MM.1S (cell line): ENCODE data around the gene PAEP.
"Not testable (repeated sequence)": the region's sequence is repeated elsewhere in the genome, so short reads cannot be mapped to it uniquely, and the experiment has no call there.

Experiments used
- CTCF ChIP-seq: fragments of 300-600 bp; sonication (generic); IDR thresholded peaks from 2 replicates; pipeline ENCODE4 v1.5.1; 2016; ENCODE audit warnings: antibody characterized with exemption, low read length, mixed read lengths
- EZH2 ChIP-seq: fragments of 300-600 bp; sonication (generic); optimal IDR thresholded peaks from 2 replicates; pipeline ENCODE3; 2017; ENCODE audit warnings: low read depth, mild to moderate bottlenecking, antibody characterized with exemption, low read length, mixed read lengths
- EZH2phosphoT487 ChIP-seq: fragments of 300-600 bp; sonication (generic); IDR thresholded peaks from 2 replicates; pipeline ENCODE4 v1.6.1; 2018; ENCODE audit warnings: antibody characterized with exemption, low read length

DNA sequence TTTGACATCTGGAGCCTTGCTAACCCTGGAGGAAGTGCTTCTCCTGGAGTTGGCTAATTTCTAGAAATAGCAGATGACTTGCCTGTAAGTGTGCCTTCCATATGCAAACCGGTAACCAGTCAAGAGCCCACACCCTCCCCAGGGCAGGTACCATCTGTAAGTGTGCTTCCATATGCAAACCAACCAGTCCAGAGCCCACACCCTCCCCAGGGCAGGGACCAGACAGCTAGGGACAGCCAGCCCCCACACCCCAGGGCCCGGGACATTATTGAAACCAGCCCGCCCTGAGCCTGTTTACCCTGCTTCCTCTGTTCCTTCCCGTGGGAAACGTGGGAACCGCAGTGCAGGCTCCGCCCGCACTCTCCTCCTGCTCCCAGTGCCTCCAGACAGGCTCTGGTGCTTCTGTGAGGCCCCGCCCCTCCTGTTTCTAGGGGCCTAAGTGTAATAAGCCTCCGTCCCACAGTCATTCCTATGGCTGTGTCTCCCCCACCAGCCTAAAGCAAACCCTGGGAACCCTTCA is 27.3 kb upstream of the PAEP start:
- not testable (repeated sequence) for TF ChIP-seq CTCF, EZH2, EZH2phosphoT487
